22Rv1 (cell line): Measurements from ENCODE around the gene APBA2.

Source experiments
- H3K27ac ChIP-seq: fragments of 450-650 bp; 2 replicates; pipeline ENCODE4 v1.5.1; 2017
- CTCF ChIP-seq: fragments of 450-650 bp; IDR thresholded peaks from 2 replicates; pipeline ENCODE4 v1.5.1; 2017; ENCODE audit warnings: mild to moderate bottlenecking
- ZFX ChIP-seq: fragments of 450-650 bp; IDR thresholded peaks from 2 replicates; pipeline ENCODE4 v1.6.1; 2017; ENCODE audit warnings: antibody characterized with exemption, borderline replicate concordance

The APBA2 gene

GRCh38 chr15:29054171-29055045 lies 168.6 kb downstream of the APBA2 start:
- TF ChIP-seq ZFX (no peak), CTCF (no peak)
- H3K27ac ChIP-seq = no peak overlapping the region

- TF ChIP-seq CTCF (no peak), ZFX (no peak)
- H3K27ac ChIP-seq = no peak overlapping the region
Observed at GRCh38 chr15:29055876-29056275, 170.1 kb downstream of the APBA2 start.

- TF ChIP-seq CTCF (no peak), ZFX (no peak)
- H3K27ac ChIP-seq = no peak overlapping the region
Observed at GRCh38 chr15:29056839-29057450, 171.2 kb downstream of the APBA2 start.

GRCh38 chr15:29057856-29058255 lies 172.1 kb downstream of the APBA2 start:
- no peak for TF ChIP-seq ZFX
- no peak for TF ChIP-seq CTCF
- no peak overlapping the region for H3K27ac ChIP-seq

- H3K27ac ChIP-seq = no peak overlapping the region
- TF ChIP-seq CTCF = no peak
- TF ChIP-seq ZFX = no peak
Observed at GRCh38 chr15:29058903-29059539, 173.2 kb downstream of the APBA2 start.

- no peak overlapping the region for H3K27ac ChIP-seq
- TF ChIP-seq ZFX (no peak), CTCF (no peak)
Observed at GRCh38 chr15:29059871-29060640, 174.3 kb downstream of the APBA2 start.
